ENCODE measurements around the gene ZSWIM4.
A peak's percentile ranks its signal among the peaks of the same experiment; 100 is the strongest.
"Not testable (repeated sequence)": the region's sequence is repeated elsewhere in the genome, so short reads cannot be mapped to it uniquely, and the experiment has no call there.

The ZSWIM4 gene

GRCh38 chr19:13783565-13784500, 11.4 kb upstream of the ZSWIM4 start:
- no peak for DNase-seq (ENCODE audit: extremely low spot score)
- POLR2A ChIA-PET, result interaction anchor here (0.6 to 0.8 kb wide), 2 partner anchors 19 to 33 kb away, joined by 4 to 7 read pairs; partner anchors contain the start of gene MRI1
- TF ChIP-seq CTCF (IDR thresholded peaks at IDR 0.05; ENCODE audit: control extremely low read depth, extremely low read depth, low read depth, missing control alignments), result no peak
- CTCF ChIA-PET, result interaction anchor here (0.7 to 7.3 kb wide), 12 partner anchors 8 to 186 kb away, joined by 3 to 78 read pairs (median 5); partner anchors contain the start of gene C19orf53

GRCh38 chr19:13784731-13785452, 10.4 kb upstream of the ZSWIM4 start:
- peak; percentile 57 for TF ChIP-seq CTCF (IDR thresholded peaks at IDR 0.05; ENCODE audit: control extremely low read depth, extremely low read depth, low read depth, missing control alignments)
- ChIA-PET CTCF (interaction anchor here (0.7 to 7.3 kb wide), 9 partner anchors 12 to 94 kb away, joined by 3 to 78 read pairs (median 6); partner anchors contain the start of gene C19orf53), POLR2A (no interaction called here)
- DNase-seq (ENCODE audit: extremely low spot score), result peak; percentile 68

- POLR2A ChIA-PET, result no interaction called here
- CTCF ChIA-PET, result interaction anchor here (1.3 to 5.4 kb wide), 5 partner anchors 7 to 74 kb away, joined by 4 to 42 read pairs (median 9); partner anchors contain the start of gene C19orf53
- DNase-seq (ENCODE audit: extremely low spot score), result no peak
Measured at GRCh38 chr19:13788991-13789390, 6.3 kb upstream of the ZSWIM4 start.

DNA sequence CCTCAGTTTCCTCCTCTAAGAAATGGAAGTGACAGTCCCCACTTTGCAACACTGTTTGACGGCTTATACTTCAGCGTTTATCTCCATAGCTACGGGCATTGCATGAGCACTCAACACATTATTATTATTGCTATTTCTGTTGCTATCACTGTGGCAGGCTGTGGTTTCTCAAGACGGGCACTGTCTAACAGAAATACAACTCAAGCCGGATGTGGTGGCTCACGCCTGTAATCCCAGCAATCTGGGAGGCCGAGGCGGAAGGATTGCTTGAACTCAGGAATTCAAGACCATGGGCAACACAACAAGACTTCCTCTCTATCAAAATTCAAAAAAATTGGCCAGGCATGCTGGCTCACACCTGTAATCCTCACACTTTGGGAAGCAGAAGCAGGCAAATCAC, 4.9 kb upstream of the ZSWIM4 start:
- ChIA-PET CTCF (interaction anchor here (2.1 to 5.4 kb wide), 2 partner anchors 16 to 72 kb away, joined by 9 to 42 read pairs; partner anchors contain the start of gene C19orf53), POLR2A (no interaction called here)
- no peak for TF ChIP-seq CTCF (IDR thresholded peaks at IDR 0.05; ENCODE audit: control extremely low read depth, extremely low read depth, low read depth, missing control alignments)
- DNase-seq (ENCODE audit: extremely low spot score), result no peak

More at GRCh38 chr19:13788991-13789390, 6.3 kb upstream of the ZSWIM4 start:
- TF ChIP-seq CTCF (IDR thresholded peaks at IDR 0.05; ENCODE audit: control extremely low read depth, extremely low read depth, low read depth, missing control alignments), result no peak

DNA sequence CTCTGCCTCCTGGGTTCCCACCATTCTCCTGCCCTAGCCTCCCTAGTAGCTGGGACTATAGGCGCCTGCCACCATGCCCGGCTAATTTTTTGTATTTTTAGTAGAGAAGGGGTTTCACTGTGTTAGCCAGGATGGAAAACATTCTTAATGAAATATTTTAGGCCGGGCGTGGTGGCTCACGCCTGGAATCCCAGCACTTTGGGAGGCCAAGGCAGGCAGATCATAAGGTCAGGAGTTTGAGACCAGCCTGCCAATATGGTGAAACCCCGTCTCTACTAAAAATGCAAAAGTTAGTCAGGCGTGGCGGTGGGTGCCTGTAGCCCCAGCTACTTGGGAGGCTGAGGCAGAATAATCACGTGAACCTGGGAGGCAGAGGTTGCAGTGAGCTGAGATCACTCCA, 1.9 kb upstream of the ZSWIM4 start:
- not testable (repeated sequence) for DNase-seq (ENCODE audit: extremely low spot score)
- CTCF ChIA-PET, result interaction anchor here (1.2 kb wide), 1 partner anchor 69 kb away, joined by 4 read pairs; no protein-coding TSS in a partner anchor
- POLR2A ChIA-PET, result interaction anchor here (0.7 to 0.9 kb wide), 2 partner anchors 44 to 189 kb away, joined by 3 read pairs; no protein-coding TSS in a partner anchor

- no peak for TF ChIP-seq CTCF (IDR thresholded peaks at IDR 0.05; ENCODE audit: control extremely low read depth, extremely low read depth, low read depth, missing control alignments)
- DNase-seq (ENCODE audit: extremely low spot score), result no peak
- POLR2A ChIA-PET, result interaction anchor here (1.7 to 1.8 kb wide), 2 partner anchors 42 to 46 kb away, joined by 6 read pairs; no protein-coding TSS in a partner anchor
- CTCF ChIA-PET, result interaction anchor here (5.3 kb wide), 1 partner anchor 68 kb away, joined by 25 read pairs; no protein-coding TSS in a partner anchor
Measured at GRCh38 chr19:13794398-13794756, 866 bp upstream of the ZSWIM4 start.

Measured in GM10248 (cell line).